ENCODE results near the gene NTSR2. TPM values are rescaled to one million over a fixed set of nuclear protein-coding genes. Genes with fewer than 3 reads are reported as not detected.

The NTSR2 gene
- total and polyA plus RNA-seq, 2 experiments from 2014 or later: 0.10 TPM; not detected in 1

DNA sequence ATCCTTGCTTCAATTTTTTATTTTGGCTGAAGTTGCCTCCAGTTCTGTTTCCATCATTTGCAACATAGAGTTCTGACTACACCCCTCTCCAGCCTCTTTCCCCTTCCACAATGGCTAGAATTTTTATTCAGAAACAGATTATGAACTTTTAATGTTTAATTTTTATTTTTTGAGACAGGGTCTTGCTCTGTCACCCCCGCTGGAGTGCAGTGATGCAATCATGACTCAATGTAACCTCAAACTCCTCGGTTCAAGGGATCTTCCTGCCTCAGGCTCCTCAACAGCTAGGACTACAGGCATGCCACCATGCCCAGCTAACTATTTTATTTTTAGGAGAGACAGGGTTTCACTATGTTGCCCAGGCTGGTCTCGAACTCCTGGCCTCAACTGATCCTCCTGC, 2.8 kb downstream of the NTSR2 start (continued):
- TF ChIP-seq, protein P1, sequence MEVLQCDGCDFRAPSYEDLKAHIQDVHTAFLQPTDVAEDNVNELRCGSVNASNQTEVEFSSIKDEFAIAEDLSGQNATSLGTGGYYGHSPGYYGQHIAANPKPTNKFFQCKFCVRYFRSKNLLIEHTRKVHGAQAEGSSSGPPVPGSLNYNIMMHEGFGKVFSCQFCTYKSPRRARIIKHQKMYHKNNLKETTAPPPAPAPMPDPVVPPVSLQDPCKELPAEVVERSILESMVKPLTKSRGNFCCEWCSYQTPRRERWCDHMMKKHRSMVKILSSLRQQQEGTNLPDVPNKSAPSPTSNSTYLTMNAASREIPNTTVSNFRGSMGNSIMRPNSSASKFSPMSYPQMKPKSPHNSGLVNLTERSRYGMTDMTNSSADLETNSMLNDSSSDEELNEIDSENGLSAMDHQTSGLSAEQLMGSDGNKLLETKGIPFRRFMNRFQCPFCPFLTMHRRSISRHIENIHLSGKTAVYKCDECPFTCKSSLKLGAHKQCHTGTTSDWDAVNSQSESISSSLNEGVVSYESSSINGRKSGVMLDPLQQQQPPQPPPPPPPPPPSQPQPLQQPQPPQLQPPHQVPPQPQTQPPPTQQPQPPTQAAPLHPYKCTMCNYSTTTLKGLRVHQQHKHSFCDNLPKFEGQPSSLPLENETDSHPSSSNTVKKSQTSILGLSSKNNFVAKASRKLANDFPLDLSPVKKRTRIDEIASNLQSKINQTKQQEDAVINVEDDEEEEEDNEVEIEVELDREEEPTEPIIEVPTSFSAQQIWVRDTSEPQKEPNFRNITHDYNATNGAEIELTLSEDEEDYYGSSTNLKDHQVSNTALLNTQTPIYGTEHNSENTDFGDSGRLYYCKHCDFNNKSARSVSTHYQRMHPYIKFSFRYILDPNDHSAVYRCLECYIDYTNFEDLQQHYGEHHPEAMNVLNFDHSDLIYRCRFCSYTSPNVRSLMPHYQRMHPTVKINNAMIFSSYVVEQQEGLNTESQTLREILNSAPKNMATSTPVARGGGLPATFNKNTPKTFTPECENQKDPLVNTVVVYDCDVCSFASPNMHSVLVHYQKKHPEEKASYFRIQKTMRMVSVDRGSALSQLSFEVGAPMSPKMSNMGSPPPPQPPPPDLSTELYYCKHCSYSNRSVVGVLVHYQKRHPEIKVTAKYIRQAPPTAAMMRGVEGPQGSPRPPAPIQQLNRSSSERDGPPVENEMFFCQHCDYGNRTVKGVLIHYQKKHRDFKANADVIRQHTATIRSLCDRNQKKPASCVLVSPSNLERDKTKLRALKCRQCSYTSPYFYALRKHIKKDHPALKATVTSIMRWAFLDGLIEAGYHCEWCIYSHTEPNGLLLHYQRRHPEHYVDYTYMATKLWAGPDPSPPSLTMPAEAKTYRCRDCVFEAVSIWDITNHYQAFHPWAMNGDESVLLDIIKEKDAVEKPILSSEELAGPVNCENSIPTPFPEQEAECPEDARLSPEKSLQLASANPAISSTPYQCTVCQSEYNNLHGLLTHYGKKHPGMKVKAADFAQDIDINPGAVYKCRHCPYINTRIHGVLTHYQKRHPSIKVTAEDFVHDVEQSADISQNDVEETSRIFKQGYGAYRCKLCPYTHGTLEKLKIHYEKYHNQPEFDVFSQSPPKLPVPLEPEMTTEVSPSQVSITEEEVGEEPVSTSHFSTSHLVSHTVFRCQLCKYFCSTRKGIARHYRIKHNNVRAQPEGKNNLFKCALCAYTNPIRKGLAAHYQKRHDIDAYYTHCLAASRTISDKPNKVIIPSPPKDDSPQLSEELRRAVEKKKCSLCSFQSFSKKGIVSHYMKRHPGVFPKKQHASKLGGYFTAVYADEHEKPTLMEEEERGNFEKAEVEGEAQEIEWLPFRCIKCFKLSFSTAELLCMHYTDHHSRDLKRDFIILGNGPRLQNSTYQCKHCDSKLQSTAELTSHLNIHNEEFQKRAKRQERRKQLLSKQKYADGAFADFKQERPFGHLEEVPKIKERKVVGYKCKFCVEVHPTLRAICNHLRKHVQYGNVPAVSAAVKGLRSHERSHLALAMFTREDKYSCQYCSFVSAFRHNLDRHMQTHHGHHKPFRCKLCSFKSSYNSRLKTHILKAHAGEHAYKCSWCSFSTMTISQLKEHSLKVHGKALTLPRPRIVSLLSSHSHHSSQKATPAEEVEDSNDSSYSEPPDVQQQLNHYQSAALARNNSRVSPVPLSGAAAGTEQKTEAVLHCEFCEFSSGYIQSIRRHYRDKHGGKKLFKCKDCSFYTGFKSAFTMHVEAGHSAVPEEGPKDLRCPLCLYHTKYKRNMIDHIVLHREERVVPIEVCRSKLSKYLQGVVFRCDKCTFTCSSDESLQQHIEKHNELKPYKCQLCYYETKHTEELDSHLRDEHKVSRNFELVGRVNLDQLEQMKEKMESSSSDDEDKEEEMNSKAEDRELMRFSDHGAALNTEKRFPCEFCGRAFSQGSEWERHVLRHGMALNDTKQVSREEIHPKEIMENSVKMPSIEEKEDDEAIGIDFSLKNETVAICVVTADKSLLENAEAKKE (CRISPR knock-in tag; IDR thresholded peaks at IDR 0.05): no peak
- no peak for TF ChIP-seq POLR2AphosphoS5 (IDR thresholded peaks at IDR 0.05; ENCODE audit: low read depth)

DNA sequence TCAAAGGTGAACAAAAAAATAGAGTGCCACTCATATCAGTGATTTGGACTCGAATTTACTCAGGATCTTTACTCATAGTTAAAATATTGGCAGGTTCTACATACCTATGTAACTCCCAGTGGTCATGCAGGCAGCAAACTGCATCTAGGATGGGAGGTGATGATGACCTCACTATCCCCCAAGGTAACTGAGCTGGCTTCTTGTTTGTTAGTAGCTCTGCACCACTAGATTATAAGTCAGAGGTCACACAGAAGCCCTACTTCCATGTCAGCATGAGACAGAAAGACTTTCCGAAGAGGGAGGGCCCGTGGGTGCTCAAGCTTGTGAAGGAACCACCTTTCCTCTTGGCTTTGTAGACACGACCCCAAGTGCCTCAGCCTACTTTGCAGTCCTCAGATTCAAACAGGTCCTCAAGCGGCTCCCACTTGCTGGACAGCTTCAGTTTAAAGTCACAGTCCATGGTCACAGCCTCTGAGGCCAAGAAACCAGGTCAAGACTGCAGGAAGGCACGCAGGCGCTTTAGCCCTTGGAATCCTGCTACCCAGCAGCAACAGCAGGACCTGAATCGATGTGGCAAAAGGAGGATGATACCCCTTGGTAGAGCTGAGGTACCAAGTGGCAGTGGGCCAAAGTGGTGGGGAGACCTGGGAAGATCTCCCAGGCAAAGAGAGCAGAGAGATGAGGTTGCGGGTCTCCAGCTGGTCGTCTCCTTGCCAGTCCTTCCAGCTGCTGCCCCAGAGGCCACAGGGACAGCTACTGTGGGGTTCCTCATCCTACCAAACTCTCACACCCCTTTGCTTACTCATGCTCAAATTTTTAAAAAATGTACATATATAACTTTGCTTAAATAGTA, 4.3 kb downstream of the NTSR2 start:
- Histone ChIP-seq H3K9me2 (ENCODE audit: insufficient read depth) (no peaks in the 10 kb centered on the region), H3K4me3 (no peak overlapping the region), H3K4me1 (ENCODE audit: insufficient read depth) (no peaks in the 10 kb centered on the region; the same call in 1 of the 2 replicates), H3K4me2 (no peak overlapping the region), H3F3A (replicated peaks; ENCODE audit: low read depth) (no peaks in the 10 kb centered on the region), H2AFZ (no peak overlapping the region), H3K36me3 (ENCODE audit: insufficient read depth) (no peaks in the 10 kb centered on the region), H3K27ac (ENCODE audit: low read depth) (no peak overlapping the region), H4K20me1 (replicated peaks; ENCODE audit: insufficient read depth) (no peaks in the 10 kb centered on the region), H3K27me3 (ENCODE audit: insufficient read depth) (peaks cover 28% of the 10 kb centered on the region), H3K79me2 (replicated peaks; ENCODE audit: insufficient read depth) (no peaks in the 10 kb centered on the region)
- H3K4me1 Mint-ChIP-seq: peaks cover 5% of the 10 kb centered on the region; the same call in 2 of the 3 replicates
- peaks cover 3% of the 10 kb centered on the region; the same call in 1 of the 3 replicates for H3K36me3 Mint-ChIP-seq (ENCODE audit: low read depth)
- DNase-seq (ENCODE audit: low spot score) (no peak), ATAC-seq (no peak)
- peaks cover 27% of the 10 kb centered on the region for H3K27me3 Mint-ChIP-seq (ENCODE audit: insufficient read depth, low read depth, poor library complexity)
- no peak overlapping the region for H3K4me3 Mint-ChIP-seq
- H3K9me3 Mint-ChIP-seq: peaks cover 8% of the 10 kb centered on the region
- no peak overlapping the region for H3K27ac Mint-ChIP-seq
- TF ChIP-seq STAT1 (IDR thresholded peaks at IDR 0.05; ENCODE audit: unreplicated experiment): no peak
- TF ChIP-seq, protein P1 (CRISPR knock-in tag; IDR thresholded peaks at IDR 0.05): no peak
- TF ChIP-seq CREB1 (CRISPR knock-in tag; IDR thresholded peaks at IDR 0.05; ENCODE audit: low read depth): no peak
- no peak for TF ChIP-seq NANOG (IDR thresholded peaks at IDR 0.05; ENCODE audit: borderline replicate concordance)
- no peak for TF ChIP-seq EZH2 (IDR thresholded peaks at IDR 0.05; ENCODE audit: low read depth, unreplicated experiment)
- TF ChIP-seq JUNB (IDR thresholded peaks at IDR 0.05; ENCODE audit: unreplicated experiment): no peak
- no peak for TF ChIP-seq ZNF331 (CRISPR knock-in tag; IDR thresholded peaks at IDR 0.05; ENCODE audit: low read depth)
